ENCODE measurements around the gene LIME1.

LIME1 gene, protein sequence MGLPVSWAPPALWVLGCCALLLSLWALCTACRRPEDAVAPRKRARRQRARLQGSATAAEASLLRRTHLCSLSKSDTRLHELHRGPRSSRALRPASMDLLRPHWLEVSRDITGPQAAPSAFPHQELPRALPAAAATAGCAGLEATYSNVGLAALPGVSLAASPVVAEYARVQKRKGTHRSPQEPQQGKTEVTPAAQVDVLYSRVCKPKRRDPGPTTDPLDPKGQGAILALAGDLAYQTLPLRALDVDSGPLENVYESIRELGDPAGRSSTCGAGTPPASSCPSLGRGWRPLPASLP

DNA sequence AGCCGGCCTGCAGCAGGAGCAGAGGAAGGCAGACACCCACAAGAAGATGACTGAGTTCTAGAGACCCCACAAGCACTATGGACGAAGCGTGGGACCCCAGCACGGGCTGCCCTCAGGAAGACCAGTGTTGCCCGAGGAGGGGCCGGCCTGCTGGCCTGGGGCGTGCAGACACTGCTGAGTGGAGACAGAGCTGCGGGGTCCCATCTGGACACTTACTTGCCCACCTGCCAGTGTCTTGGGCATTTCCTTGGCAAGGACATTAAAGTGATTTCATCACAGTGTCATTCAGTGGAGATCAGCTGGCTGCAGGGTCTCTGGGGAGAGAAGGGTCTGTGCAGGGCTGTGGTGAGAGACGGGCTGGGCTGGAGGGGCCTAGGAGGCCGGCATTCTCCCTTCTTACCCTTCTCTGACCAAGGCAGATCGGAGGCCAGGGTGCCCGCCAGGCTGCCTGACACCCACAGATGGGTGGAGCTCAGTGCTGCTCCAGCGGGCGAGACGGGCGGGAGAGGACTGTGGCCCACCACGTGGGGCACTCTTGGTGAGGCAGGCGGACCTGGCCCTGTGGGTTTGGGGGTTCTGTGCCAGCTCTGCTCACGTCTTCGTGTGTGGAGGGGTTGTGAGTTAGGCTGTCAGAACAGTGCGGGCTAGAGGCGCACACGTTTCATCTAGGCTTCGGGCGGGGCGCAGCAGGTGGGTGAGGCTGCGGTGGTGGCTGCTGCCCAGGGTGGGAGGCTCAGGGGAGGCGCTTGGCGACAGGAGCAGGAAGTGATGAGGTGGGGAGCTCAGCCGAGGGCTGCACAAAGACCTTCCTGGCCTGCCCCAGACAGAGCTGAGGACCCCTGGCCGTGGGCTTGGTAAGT lies at the start of gene LIME1:
Gene LIME1, plus strand, starts transcription at position 806 of the 860 bp plus-strand sequence. CDS start 886 bp downstream, outside the sequence.
- DNase-seq: no peak

DNA sequence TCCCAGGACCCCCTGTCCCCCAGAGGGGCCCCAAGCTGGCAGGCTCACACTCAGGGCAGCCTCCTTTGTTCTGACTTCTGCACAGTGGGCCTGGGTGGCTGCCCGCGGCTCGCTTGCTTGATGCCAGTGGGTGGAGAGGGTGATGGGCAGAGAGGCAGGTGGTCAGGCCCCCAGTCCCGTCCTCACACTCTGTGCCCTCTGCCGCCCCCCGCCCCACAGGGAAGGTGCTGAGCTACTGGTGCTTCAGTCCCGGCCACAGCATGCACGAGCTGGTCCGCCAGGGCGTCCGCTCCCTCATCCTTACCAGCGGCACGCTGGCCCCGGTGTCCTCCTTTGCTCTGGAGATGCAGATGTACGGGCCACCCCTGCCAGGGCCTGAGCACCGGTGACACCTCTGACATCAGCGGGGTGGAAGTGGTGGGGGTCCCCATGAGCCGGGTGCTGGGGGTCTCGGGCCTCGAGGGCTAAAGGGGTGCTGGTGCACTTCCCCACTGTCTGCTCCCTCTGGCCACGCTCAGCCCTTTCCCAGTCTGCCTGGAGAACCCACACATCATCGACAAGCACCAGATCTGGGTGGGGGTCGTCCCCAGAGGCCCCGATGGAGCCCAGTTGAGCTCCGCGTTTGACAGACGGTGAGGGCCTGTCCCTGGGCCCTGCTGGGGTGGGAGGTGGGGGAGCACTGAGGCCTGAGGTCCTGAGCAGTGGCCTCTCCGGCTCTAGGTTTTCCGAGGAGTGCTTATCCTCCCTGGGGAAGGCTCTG lies 48.9 kb upstream of the LIME1 start:
- no peak for DNase-seq

DNA sequence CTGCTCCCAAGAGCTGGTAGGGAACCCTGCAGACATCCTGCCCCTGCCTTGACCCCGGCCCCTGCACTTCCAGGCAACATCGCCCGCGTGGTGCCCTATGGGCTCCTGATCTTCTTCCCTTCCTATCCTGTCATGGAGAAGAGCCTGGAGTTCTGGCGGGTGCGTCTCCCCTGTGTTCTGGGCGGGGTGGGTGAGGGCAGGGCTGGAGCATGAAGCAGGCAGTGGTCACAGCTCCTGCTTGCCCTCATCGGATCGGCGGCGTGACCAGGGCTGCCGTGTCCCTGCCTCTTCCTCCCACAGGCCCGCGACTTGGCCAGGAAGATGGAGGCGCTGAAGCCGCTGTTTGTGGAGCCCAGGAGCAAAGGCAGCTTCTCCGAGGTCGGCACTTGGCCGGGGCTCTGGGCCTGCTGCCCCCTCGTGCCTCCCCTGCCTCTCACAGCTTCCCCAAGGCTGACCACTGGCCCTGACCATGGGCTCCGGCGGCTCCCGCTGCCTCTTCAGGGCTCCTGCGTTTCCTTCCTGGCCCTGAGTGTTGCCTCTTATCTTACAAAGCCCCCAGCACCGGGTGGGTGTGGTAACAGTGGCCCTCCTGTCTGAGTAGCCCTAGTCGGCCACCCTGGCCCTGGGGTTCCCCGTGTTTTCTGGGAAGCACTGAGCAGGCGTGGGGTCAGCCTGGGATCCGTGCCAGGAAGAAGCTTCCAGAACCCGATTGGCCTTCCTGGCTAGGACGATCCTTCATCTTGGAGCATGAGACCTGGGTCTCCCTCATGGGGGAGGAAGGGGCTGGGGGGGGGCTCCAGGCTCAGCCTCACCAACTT lies 48.0 kb upstream of the LIME1 start:
- no peak for DNase-seq

DNA sequence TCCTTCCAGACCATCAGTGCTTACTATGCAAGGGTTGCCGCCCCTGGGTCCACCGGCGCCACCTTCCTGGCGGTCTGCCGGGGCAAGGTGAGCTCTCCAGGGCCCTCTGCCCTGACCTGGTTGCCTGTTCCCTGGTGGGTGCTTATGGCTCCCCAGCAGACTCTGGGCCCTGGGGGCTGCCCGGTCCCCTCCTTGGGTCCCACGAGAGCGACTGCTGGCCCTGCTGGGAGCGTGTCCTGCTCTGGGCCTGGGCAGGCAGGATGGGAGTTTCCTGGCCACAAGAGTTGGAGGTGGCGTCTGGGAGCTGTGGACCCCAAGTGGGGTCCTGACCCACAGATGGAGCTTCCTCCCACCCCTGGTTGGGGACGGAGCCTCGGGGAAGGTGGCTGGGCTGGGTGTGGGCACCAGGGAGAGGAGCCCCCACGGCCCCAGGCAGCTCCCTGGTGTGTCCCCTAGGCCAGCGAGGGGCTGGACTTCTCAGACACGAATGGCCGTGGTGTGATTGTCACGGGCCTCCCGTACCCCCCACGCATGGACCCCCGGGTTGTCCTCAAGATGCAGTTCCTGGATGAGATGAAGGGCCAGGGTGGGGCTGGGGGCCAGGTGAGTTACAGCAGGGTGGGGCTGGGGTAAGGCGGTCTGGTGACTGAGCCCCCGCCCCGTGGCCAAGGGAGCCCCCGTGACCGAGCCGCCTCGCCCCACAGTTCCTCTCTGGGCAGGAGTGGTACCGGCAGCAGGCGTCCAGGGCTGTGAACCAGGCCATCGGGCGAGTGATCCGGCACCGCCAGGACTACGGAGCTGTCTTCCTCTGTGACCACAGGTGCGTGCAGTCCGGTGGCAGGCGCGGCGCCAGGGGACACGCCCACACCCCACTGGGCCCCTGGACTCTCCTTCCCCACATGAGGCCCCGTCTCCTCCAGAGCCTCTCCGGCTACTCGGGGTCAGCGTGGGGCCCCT lies 47.1 kb upstream of the LIME1 start:
- DNase-seq: no peak

DNA sequence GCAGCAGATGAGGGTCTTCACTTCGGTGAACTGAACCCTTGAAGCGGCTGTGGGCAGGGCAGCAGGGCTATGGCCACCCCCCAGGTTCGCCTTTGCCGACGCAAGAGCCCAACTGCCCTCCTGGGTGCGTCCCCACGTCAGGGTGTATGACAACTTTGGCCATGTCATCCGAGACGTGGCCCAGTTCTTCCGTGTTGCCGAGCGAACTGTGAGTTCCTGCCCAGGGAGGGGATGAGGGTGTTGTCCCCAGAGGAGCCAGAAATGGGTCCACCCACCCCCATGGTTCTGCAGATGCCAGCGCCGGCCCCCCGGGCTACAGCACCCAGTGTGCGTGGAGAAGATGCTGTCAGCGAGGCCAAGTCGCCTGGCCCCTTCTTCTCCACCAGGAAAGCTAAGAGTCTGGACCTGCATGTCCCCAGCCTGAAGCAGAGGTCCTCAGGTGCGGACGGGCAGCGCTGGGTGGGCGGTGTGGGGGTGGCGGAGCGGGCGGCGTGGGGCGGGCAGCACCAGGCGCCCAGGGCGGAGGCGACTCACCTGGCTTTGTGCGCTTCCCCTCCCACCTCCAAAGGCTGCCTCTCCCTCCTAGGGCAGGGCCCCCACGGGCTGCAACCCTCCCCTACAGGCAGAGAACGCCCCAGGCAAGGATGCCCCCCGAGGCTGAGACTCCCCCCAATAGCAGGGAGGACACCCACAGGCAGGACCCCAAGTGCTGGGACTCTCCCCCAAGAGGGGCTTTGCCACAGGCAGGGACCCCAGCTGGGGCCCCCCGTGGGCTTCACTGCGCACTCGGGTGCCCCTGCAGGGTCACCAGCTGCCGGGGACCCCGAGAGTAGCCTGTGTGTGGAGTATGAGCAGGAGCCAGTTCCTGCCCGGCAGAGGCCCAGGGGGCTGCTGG lies 46.2 kb upstream of the LIME1 start:
- DNase-seq: no peak

DNA sequence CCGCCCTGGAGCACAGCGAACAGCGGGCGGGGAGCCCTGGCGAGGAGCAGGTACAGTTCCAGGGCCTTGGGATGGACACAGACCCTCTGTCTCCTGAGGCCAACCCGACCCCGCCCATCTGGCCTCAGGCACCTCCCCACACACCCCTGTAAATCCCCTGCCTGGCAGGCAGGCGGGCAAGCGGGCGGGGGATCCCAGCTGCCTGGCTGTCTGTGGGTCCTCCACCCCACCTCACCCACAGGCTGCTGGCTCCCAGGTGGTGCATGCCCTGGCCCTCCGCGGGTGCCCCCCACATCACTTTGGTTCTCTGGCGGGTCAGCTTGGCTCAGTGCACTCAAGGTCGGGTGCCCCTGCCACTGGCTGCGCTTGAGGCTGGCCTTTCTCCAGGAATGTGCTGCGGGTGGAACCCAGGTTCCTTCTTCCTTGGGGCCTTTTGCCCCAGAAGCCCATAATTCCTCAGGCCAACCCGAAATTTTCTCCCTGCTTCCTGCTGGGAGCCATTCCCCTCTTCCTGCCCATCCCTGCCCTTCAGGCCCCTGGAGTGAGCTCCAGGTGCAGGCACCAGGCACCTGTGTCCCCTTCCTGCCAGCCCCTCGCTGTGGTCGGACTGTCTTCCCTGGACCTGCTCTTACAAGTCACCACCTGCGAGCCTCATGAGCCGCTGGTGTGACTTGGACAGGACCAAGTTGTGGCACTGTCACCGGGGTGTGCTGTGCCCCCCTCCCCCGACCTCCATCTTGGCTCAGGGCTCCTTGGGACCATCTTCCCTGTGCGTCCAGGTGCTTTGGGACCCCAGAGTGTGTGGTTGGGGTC lies 45.4 kb upstream of the LIME1 start:
- no peak for DNase-seq

DNA sequence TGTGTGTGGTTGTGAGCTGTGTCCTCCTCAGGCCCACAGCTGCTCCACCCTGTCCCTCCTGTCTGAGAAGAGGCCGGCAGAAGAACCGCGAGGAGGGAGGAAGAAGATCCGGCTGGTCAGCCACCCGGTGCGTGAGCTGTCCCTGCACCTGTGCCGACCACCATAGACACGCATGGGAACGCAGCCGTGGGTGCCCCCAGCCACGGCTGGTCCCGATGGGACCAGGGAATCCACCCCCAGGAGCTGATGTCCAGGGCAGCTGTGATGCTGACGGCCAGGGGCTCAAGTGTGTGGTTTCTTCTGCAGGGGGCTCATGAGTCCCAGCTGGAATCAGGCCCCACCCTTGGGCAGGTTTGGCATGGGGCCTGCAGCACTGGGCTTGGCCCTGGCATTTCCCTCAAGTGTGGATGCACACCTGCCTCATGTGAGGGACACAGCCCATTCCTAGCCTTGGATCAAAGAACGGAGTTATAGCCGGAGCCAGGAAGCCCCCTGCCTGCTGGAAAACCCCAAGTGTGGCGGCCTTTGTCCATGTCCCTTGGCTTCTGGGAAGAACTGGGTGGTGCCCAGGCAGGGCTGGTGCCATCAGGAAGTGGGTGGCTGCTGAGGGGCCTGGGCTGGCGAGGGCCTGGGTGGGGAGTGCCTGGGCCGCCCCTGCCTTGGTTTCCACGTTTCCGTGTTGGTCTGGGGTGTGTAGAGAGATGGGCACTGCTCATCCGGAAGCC lies 44.6 kb upstream of the LIME1 start:
- DNase-seq: no peak

DNA sequence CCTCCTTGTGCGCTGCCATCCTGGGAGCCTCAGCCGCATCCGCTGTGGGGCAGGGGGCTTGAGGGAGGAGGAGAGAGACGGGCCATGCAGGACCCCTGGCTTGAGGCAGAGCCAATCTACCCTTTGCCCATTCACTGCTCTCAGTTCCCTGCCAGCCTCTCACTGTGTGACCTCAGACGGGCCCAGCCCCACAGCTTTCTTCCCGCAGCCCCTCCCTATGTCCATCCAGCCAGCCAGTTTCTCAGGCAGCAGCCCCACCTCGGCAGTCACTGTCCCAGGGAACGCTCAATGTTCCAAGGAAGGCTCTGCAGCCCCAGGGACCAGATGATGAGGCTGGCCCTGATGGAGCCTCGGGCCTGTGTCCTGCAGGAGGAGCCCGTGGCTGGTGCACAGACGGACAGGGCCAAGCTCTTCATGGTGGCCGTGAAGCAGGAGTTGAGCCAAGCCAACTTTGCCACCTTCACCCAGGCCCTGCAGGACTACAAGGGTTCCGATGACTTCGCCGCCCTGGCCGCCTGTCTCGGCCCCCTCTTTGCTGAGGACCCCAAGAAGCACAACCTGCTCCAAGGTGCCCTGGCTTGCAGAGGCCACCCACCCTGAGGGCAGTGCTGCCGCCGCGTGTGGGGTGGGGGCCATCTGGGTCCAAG lies 43.9 kb upstream of the LIME1 start:
- no peak for DNase-seq

DNA sequence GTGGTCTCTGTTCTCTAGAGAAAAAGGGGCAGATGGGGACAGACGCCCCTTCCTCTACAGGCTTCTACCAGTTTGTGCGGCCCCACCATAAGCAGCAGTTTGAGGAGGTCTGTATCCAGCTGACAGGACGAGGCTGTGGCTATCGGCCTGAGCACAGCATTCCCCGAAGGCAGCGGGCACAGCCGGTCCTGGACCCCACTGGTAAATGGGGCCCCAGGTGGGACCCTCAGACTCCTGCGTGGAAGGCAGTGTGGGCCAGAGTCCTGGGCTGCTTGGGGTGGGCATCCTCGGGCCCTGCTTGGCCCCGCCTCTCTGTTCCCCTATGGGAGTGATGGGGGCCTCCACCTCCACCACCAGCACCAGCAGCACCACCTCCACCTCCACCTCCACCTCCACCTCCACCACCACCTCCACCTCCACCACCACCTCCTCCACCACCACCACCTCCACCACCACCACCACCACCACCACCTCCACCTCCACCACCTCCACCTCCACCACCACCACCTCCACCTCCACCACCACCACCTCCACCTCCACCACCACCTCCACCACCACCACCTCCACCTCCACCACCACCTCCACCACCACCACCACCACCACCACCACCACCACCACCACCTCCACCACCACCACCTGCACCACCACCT lies 43.3 kb upstream of the LIME1 start:
- DNase-seq: no peak

DNA sequence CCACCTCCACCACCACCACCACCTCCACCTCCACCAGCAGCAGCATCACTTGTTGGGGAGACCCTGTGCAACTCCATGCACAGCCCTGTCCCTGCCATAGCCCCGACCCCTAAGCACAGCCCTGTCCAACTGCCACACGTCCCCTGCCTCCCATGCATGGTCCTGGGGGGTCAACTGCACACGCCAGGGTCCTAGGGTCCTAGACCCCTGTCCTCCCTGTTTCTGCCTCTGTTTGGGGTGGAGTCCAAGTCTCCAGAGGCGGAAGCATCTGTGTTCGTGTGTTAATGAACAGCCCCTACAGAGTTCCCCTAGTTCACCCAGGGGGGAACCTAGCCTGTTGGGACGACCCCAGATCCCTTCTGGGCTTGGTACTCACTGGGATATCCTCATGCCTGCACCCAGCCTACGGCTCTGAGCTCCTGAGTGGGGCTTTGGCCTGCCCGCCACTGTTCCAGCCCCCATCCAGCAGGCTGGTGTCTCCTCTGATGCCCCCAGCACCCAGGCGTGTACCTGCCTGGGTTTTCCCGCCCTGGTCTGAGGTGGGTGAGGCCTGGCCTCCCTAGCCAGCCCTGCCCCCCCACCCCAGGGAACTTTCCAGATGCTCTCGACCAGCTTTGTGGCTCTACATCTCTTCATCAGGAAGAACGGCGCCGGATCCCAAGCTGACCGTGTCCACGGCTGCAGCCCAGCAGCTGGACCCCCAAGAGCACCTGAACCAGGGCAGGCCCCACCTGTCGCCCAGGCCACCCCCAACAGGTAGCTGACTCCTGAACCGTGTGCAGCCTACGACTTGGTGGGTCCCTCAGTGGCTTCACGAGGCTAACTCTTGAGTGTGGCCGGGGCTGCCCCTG lies 42.5 kb upstream of the LIME1 start:
- DNase-seq: no peak

DNA sequence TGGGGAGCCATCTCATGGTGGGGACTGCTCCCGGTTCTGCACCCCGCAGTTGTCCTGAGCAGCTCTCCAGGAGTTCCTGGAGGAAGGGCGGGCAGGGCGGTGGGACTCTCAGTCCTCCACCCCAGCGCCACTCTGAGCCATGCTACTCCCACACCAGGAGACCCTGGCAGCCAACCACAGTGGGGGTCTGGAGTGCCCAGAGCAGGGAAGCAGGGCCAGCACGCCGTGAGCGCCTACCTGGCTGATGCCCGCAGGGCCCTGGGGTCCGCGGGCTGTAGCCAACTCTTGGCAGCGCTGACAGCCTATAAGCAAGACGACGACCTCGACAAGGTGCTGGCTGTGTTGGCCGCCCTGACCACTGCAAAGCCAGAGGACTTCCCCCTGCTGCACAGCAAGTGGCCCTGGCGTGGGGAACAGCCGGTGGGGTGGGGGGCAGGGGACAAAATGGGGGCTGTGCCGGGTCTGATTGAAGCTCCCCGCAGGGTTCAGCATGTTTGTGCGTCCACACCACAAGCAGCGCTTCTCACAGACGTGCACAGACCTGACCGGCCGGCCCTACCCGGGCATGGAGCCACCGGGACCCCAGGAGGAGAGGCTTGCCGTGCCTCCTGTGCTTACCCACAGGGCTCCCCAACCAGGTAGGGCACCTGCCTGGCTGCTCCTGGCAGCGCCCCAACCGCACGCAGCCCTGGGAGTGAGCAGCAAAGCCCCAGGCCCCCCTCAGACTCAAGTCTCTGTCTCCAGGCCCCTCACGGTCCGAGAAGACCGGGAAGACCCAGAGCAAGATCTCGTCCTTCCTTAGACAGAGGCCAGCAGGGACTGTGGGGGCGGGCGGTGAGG lies 41.7 kb upstream of the LIME1 start:
- no peak for DNase-seq

DNA sequence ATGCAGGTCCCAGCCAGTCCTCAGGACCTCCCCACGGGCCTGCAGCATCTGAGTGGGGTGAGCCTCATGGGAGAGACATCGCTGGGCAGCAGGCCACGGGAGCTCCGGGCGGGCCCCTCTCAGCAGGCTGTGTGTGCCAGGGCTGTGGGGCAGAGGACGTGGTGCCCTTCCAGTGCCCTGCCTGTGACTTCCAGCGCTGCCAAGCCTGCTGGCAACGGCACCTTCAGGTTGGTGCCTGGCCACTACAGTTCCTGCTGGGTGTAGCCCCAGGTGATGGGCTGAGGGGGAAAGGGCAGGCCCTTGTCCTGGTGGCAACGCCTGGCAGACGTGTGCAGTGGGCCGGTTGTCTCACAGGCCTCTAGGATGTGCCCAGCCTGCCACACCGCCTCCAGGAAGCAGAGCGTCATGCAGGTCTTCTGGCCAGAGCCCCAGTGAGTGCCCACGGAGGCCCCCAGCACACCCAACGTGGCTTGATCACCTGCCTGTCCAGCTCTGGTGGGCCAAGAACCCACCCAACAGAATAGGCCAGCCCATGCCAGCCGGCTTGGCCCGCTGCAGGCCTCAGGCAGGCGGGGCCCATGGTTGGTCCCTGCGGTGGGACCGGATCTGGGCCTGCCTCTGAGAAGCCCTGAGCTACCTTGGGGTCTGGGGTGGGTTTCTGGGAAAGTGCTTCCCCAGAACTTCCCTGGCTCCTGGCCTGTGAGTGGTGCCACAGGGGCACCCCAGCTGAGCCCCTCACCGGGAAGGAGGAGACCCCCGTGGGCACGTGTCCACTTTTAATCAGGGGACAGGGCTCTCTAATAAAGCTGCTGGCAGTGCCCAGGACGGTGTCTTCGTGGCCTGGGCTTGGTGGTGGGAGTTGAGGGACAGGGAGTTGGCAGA lies 40.8 kb upstream of the LIME1 start:
- no peak for DNase-seq

DNA sequence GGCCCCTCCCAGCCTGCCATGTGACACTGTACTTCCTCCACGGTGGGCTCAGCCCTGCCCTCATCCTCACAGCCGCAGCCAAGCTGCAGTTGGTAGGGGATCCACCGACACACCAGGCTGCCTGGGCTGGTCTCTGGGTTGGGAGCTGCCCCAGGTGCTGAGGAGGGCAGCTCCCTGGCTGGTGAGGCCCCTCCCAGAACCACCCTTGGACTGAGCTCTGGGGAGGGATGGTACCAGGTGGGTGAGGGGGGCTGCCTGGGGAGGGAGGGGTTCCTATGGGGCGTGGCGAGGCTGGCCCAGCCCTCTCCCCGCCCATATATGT lies 40.2 kb upstream of the LIME1 start:
- no peak for DNase-seq

DNA sequence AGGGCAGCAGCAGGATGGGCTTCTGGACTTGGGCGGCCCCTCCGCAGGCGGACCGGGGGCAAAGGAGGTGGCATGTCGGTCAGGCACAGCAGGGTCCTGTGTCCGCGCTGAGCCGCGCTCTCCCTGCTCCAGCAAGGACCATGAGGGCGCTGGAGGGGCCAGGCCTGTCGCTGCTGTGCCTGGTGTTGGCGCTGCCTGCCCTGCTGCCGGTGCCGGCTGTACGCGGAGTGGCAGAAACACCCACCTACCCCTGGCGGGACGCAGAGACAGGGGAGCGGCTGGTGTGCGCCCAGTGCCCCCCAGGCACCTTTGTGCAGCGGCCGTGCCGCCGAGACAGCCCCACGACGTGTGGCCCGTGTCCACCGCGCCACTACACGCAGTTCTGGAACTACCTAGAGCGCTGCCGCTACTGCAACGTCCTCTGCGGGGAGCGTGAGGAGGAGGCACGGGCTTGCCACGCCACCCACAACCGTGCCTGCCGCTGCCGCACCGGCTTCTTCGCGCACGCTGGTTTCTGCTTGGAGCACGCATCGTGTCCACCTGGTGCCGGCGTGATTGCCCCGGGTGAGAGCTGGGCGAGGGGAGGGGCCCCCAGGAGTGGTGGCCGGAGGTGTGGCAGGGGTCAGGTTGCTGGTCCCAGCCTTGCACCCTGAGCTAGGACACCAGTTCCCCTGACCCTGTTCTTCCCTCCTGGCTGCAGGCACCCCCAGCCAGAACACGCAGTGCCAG lies 39.7 kb upstream of the LIME1 start, which contains the start of gene TNFRSF6B:
Gene TNFRSF6B, plus strand, starts transcription at position 25 of the 729 bp plus-strand sequence. Its CDS starts 116 bp downstream, at position 141.
- DNase-seq: no peak
